Esophagus muscularis mucosa (tissue), 4 donors: ENCODE data around the gene ZNF521. TPM values are rescaled to one million over a fixed set of nuclear protein-coding genes. Genes with fewer than 3 reads are reported as not detected.

ENCODE experiments used
- DNase-seq: peaks from one replicate; pipeline ENCODE4 v3.0.0-alpha.2; 2017; ENCODE audit errors: extremely low spot score
- H3K27ac ChIP-seq, 4 donors: fragments of 200-600 bp; sonication (generic); replicated peaks in 1 of 4; 1 replicate in 3 of 4; 2 replicates in 1 of 4; pipeline ENCODE4 v1.5.1; 2016 to 2019; ENCODE audit warnings: mild to moderate bottlenecking in 1 of 4
- H3K27me3 ChIP-seq, 4 donors: fragments of 200-600 bp; sonication (generic); one replicate each; pipeline versions ENCODE4 v1.5.1 to v1.6.0; 2016 to 2019
- H3K36me3 ChIP-seq, 4 donors: fragments of 200-600 bp; sonication (generic); one replicate each; pipeline ENCODE4 v1.5.1; 2016 to 2019
- H3K4me1 ChIP-seq, 4 donors: fragments of 200-600 bp; sonication (generic); one replicate each; pipeline ENCODE4 v1.5.1; 2016 to 2019
- H3K4me3 ChIP-seq, 4 donors: fragments of 200-600 bp; sonication (generic); 1 replicate in 2 of 4; 2 replicates in 2 of 4; pipeline ENCODE4 v1.5.1; 2016 to 2019; ENCODE audit warnings: mild to moderate bottlenecking in 4 of 4, moderate library complexity in 1 of 4
- H3K9me3 ChIP-seq, 4 donors: fragments of 200-600 bp; sonication (generic); 1 replicate in 3 of 4; 2 replicates in 1 of 4; pipeline ENCODE4 v1.5.1; 2016 to 2019
- EP300 ChIP-seq: sonication (generic); formaldehyde crosslinking; IDR thresholded peaks from one replicate; pipeline ENCODE4 v1.6.1; 2017; ENCODE audit warnings: antibody characterized with exemption
- POLR2A ChIP-seq: fragments of 450-650 bp; IDR thresholded peaks from one replicate; pipeline ENCODE4 v1.6.1; 2017; ENCODE audit warnings: antibody characterized with exemption, moderate library complexity, mild to moderate bottlenecking, low read depth
- POLR2AphosphoS5 ChIP-seq, 2 donors: sonication (generic); formaldehyde crosslinking; IDR thresholded peaks; one replicate each; pipeline ENCODE4 v1.6.1; 2017; ENCODE audit warnings: antibody characterized with exemption in 2 of 2
- WGBS: methylation state at CpG from one replicate; pipeline ENCODE4 v1.1.5; 2018; 5-methylcytosine and 5-hydroxymethylcytosine counted together
- intact Hi-C: fragments of 100-400 bp; cut with DNase I; formaldehyde crosslinking; loops from one replicate; pipeline ENCODE4 v1.15.1; 2023
- total RNA-seq, 4 donors: library from RNA; depleted of rRNA; stranded (reverse); fragments of >200 nt; gene quantifications; one replicate each; pipeline versions ENCODE4 v1.1.0 to v1.2.1, GENCODE V29; 2016
- TF ChIP-seq, protein P1 (sequence below), 3 experiments: fragments of 200-600 bp in 2 of 3; fragments of 450-650 bp in 1 of 3; sonication (generic) in 2 of 3; IDR thresholded peaks; one replicate each; pipeline ENCODE4 v1.5.1; 2017 to 2019; ENCODE audit warnings: antibody characterized with exemption in 3 of 3, mild to moderate bottlenecking in 2 of 3, moderate library complexity in 1 of 3

Gene ZNF521
- total RNA-seq, 4 donors from 2014 or later, result 15.6 to 20.6 (median 16.9) TPM

DNA sequence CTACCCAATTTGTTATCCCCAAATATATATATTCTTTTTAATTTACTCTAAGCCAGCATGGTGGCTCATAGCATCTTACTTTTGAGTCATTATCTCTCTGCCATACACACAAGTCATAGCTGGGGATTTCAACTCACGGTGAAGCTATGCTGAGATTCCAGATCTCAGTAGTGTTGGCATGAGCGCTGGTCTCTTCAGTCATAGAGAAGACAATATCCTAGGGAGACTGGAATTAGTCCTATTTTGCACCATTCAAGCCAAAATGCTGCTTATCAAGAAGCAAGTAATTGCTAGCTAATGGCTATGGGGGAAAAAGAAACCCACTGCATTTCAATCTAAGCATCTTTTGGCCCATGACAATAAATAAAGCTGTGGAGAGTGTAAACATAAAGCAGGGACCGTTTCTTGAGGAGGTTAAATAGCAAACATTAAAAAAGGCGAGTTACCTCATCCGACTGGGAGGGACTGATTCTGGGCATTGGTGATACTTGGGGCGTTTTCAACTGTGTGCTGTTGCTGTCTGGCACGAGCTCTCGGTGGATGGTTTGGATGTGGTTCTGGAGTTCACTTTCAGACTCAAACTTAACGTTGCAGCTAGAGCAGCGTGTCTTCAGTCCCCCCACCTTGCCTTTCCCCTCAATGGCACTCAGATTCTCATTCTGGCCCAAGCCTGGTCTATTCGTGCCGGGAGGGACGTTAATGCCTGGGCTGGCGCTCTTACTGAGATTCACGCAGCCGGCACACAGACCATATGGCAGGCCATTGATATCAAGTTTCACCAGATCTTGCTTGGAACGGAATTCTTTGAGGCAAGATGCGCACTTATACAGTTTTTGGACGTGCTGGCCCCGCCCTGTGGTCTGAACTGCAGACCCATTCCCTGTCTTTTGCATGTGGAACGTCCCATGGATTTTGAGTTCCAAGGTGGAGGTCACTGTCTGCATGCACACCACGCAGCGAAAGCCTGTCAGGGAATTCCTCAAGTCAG is 127.8 kb downstream of the ZNF521 start:
- TF ChIP-seq EP300 (no peak), POLR2AphosphoS5 (IDR thresholded peaks at IDR 0.05) (no peak), POLR2A (no peak)
- TF ChIP-seq, protein P1, sequence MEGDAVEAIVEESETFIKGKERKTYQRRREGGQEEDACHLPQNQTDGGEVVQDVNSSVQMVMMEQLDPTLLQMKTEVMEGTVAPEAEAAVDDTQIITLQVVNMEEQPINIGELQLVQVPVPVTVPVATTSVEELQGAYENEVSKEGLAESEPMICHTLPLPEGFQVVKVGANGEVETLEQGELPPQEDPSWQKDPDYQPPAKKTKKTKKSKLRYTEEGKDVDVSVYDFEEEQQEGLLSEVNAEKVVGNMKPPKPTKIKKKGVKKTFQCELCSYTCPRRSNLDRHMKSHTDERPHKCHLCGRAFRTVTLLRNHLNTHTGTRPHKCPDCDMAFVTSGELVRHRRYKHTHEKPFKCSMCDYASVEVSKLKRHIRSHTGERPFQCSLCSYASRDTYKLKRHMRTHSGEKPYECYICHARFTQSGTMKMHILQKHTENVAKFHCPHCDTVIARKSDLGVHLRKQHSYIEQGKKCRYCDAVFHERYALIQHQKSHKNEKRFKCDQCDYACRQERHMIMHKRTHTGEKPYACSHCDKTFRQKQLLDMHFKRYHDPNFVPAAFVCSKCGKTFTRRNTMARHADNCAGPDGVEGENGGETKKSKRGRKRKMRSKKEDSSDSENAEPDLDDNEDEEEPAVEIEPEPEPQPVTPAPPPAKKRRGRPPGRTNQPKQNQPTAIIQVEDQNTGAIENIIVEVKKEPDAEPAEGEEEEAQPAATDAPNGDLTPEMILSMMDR (IDR thresholded peaks at IDR 0.05), result no peak
- no peak for DNase-seq
- Histone ChIP-seq H3K4me3 (no peak overlapping the region), H3K9me3 (no peaks in the 10 kb centered on the region), H3K36me3 (peaks cover 0 to 18% (median 6%) of the 10 kb centered on the region in 4 donors), H3K4me1 (peaks cover 0 to 14% (median under 1%) of the 10 kb centered on the region in 4 donors), H3K27me3 (no peaks in the 10 kb centered on the region), H3K27ac (no peak overlapping the region)
- intact Hi-C loops, result no loop called here
- WGBS, result 92% methylated on average over 21 of the region's 23 CpGs

DNA sequence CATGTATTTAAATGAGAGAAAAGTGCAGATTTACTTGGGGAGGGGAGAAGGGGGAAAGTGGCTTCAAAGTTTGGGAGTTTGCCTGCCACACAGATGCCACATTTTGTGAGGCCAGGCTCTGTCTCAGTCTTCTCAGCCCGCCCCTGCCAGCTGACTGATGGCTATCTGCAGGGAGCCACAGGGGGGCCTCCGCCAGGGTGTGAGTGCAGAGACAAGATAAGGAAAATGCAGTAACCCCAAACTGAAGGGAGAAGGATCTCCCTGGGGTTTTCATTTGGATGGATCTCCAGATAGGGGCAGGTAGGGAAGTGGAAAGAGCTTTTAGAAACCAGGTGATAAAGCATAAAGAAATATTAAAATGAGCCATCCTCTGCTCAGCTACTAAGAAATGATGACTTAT is 128.8 kb downstream of the ZNF521 start:
- peaks cover 0 to 4% (median 0%) of the 10 kb centered on the region in 4 donors for H3K4me1 ChIP-seq
- intact Hi-C loops, result no loop called here
- H3K9me3 ChIP-seq, result no peaks in the 10 kb centered on the region
- DNase-seq, result no peak
- WGBS, result 91% methylated on average over 2 of the region's 2 CpGs
- H3K4me3 ChIP-seq, result no peak overlapping the region
- TF ChIP-seq EP300 (no peak), POLR2A (no peak), POLR2AphosphoS5 (IDR thresholded peaks at IDR 0.05) (no peak)
- TF ChIP-seq, protein P1 (IDR thresholded peaks at IDR 0.05), result no peak
- no peaks in the 10 kb centered on the region for H3K27me3 ChIP-seq
- peaks cover 0 to 18% (median 6%) of the 10 kb centered on the region in 4 donors for H3K36me3 ChIP-seq
- H3K27ac ChIP-seq, result no peak overlapping the region

DNA sequence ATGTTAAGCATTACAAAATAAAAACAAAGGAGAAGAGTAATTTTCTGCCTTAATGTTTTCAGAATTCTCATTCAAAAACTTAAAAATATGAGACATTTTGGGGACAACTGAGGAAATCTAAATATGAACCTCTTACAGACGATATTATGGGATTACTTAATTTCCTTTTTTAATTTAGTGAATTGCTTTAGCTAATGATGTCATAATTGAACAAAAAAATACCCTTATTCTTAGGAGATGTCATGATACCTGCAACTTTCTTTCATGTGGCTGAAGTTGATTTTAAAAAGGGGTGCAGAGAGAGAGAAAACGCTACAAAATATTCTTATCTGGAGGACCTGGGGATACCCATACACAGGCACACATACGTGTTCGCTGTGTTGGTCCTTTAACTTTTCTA is 129.3 kb downstream of the ZNF521 start:
- H3K36me3 ChIP-seq, result peaks cover 0 to 18% (median 6%) of the 10 kb centered on the region in 4 donors
- no peaks in the 10 kb centered on the region for H3K27me3 ChIP-seq
- no peak for DNase-seq
- 88% methylated on average over 4 of the region's 4 CpGs for WGBS
- H3K4me1 ChIP-seq, result no peaks in the 10 kb centered on the region
- no peak overlapping the region for H3K4me3 ChIP-seq
- no peaks in the 10 kb centered on the region for H3K9me3 ChIP-seq
- intact Hi-C loops, result no loop called here
- TF ChIP-seq, protein P1 (IDR thresholded peaks at IDR 0.05), result no peak
- TF ChIP-seq POLR2AphosphoS5 (IDR thresholded peaks at IDR 0.05) (no peak), EP300 (no peak), POLR2A (no peak)
- no peak overlapping the region for H3K27ac ChIP-seq

- intact Hi-C loops, result no loop called here
- no peaks in the 10 kb centered on the region for H3K27me3 ChIP-seq
- TF ChIP-seq POLR2AphosphoS5 (IDR thresholded peaks at IDR 0.05), result no peak
- no peak for TF ChIP-seq EP300
- TF ChIP-seq, protein P1 (IDR thresholded peaks at IDR 0.05), result no peak
- no peak for TF ChIP-seq POLR2A
- H3K4me3 ChIP-seq, result no peak overlapping the region
- DNase-seq, result no peak
- H3K4me1 ChIP-seq, result no peaks in the 10 kb centered on the region
- WGBS, result 73% methylated on average over 3 of the region's 3 CpGs
- H3K9me3 ChIP-seq, result no peaks in the 10 kb centered on the region
- H3K27ac ChIP-seq, result no peak overlapping the region
- no peaks in the 10 kb centered on the region for H3K36me3 ChIP-seq
These were observed 141.3 kb downstream of the ZNF521 start for GRCh38 chr18:25210622-25211021.
